Mammary epithelial cell (primary cell): Measurements from ENCODE around the gene TEDDM1.

Experiments used
- EZH2 ChIP-seq: IDR thresholded peaks from 2 replicates; pipeline ENCODE4 v1.6.1; 2012; ENCODE audit warnings: low read length, inconsistent platforms, borderline replicate concordance
- TF ChIP-seq, protein P1 (sequence below), 2 donors: IDR thresholded peaks in 1 of 2; conservative IDR thresholded peaks in 1 of 2; 2 replicates each; pipeline ENCODE4 v1.5.1; 2011 to 2012; ENCODE audit warnings: inconsistent platforms in 2 of 2, low read length in 2 of 2, mild to moderate bottlenecking in 2 of 2, control low read depth in 1 of 2, low read depth in 1 of 2; ENCODE audit not compliant: insufficient read depth in 1 of 2; ENCODE audit errors: extremely low read depth in 1 of 2

DNA sequence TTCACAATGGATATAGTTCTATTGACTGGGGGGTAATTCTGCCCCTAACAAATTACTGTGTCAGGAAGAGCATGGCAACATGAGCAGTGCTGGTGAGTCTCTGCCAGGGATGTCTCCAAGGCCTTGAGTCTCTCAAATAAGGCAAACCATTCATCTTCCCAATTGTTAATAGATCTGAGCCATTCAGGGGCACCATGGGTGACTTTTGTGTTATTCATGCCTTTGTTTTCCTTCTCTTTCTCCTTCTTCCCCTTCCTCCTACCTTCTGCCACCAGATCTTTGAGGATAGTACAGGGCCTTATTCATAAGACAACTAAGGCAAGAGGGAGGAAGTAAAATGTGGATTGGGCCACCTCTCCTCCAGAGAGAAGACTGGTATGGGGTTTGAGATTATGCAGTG is 49.6 kb upstream of the TEDDM1 start, which contains the start of gene RGSL1:
- TF ChIP-seq, protein P1, sequence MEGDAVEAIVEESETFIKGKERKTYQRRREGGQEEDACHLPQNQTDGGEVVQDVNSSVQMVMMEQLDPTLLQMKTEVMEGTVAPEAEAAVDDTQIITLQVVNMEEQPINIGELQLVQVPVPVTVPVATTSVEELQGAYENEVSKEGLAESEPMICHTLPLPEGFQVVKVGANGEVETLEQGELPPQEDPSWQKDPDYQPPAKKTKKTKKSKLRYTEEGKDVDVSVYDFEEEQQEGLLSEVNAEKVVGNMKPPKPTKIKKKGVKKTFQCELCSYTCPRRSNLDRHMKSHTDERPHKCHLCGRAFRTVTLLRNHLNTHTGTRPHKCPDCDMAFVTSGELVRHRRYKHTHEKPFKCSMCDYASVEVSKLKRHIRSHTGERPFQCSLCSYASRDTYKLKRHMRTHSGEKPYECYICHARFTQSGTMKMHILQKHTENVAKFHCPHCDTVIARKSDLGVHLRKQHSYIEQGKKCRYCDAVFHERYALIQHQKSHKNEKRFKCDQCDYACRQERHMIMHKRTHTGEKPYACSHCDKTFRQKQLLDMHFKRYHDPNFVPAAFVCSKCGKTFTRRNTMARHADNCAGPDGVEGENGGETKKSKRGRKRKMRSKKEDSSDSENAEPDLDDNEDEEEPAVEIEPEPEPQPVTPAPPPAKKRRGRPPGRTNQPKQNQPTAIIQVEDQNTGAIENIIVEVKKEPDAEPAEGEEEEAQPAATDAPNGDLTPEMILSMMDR (conservative IDR thresholded peaks at IDR 0.05 in 1 of 2, IDR thresholded peaks at IDR 0.05 in 1 of 2; ENCODE audit: extremely low read depth in 1 of 2, insufficient read depth in 1 of 2, low read depth in 1 of 2, low read length in 2 of 2): no peak
- no peak for TF ChIP-seq EZH2
